Measurements from ENCODE around the gene CNIH2.

The CNIH2 gene

GRCh38 chr11:66291706-66292542 lies 13.9 kb downstream of the CNIH2 start, which contains the start of gene TMEM151A:
TMEM151A (plus strand) TSS chr11:66291894; CDS start chr11:66292014, 120 bp downstream.
- Histone ChIP-seq H3K27ac (no peak within 1 kb of the TSS), H3K4me3 (peak within 1 kb of the TSS; percentile 70)
- no peak for DNase-seq (ENCODE audit: low spot score)
- TF ChIP-seq CTCF (IDR thresholded peaks at IDR 0.05), result no peak

GRCh38 chr11:66292543-66293332 lies 14.8 kb downstream of the CNIH2 start:
- no peak for TF ChIP-seq CTCF (IDR thresholded peaks at IDR 0.05)
- Histone ChIP-seq H3K4me3 (peak overlapping the region; percentile 70), H3K27ac (no peak overlapping the region)
- no peak for DNase-seq (ENCODE audit: low spot score)

- H3K4me3 ChIP-seq, result no peak overlapping the region
- no peak for TF ChIP-seq CTCF (IDR thresholded peaks at IDR 0.05)
- H3K27ac ChIP-seq, result no peak overlapping the region
- DNase-seq (ENCODE audit: low spot score), result no peak
Observed at GRCh38 chr11:66293352-66293751, 15.4 kb downstream of the CNIH2 start.

- no peak overlapping the region for H3K27ac ChIP-seq
- H3K4me3 ChIP-seq, result no peak overlapping the region
- no peak for DNase-seq (ENCODE audit: low spot score)
- TF ChIP-seq CTCF (IDR thresholded peaks at IDR 0.05), result no peak
Observed at GRCh38 chr11:66293777-66294625, 16.0 kb downstream of the CNIH2 start.

GRCh38 chr11:66294626-66295620 lies 16.9 kb downstream of the CNIH2 start:
- Histone ChIP-seq H3K4me3 (no peak overlapping the region), H3K27ac (no peak overlapping the region)
- TF ChIP-seq CTCF (IDR thresholded peaks at IDR 0.05), result no peak
- DNase-seq (ENCODE audit: low spot score), result no peak

- H3K27ac ChIP-seq, result no peak overlapping the region
- no peak for DNase-seq (ENCODE audit: low spot score)
- TF ChIP-seq CTCF (IDR thresholded peaks at IDR 0.05), result no peak
- no peak overlapping the region for H3K4me3 ChIP-seq
Observed at GRCh38 chr11:66297610-66298009, 19.6 kb downstream of the CNIH2 start.

Data from coronary artery (tissue), 2 donors.